NOMO-1 treated with dmso at 0.1 percent for 144 hours (cell line): ENCODE results near the gene EARS2.
"Not testable (repeated sequence)": the region's sequence is repeated elsewhere in the genome, so short reads cannot be mapped to it uniquely, and the experiment has no call there.

Source experiments
- DNase-seq: peaks from one replicate; lab custom pipeline; 2025; ENCODE audit not compliant: unreplicated experiment; lab: John Stamatoyannopoulos, UW

Gene EARS2

DNA sequence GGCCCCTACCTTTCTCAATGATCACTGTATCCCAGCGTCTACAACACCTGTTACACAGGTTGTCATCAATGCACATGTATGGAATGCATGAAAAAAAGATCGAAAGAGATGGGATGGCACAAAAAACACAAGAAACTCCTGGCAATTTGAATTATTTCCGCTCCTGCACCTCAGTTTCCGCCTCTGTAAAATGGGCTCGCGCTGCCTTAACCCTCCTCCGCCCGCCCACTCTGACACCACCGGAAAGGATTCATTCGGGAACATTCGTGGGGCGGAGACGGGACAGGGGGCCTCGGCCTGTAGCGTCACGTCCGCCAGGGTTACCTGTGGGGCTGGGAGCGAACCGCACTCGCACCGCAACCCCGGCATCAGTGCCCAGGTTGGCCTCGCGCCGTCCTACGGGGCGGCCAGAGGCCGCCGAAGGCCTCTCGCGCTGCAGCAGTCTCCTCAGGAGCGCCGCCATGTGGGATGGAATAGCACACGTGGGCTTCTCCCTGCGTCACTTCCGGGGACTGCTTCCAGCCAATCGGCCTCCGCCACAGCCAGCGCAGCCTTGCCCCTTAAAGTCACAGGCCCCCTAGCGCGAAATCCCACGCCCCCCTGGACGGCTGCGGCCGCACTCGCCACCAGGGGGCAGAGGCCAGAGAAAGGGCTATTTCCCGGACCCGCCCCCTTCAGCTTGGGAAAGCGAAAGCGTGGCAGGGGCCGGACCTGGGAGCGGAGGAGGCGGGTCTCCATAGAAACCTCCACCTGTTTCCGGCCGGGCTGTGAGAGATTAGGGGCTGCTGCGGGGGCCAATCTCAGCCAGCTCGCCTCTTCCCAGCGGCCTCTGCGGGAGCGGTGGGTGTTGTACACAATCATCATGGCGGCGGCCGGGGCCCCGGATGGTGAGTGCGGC lies at the start of gene EARS2, which contains the start of gene UBFD1:
Gene EARS2, minus strand, starts transcription at position 470 of the 898 bp plus-strand sequence. Its CDS starts 7 bp downstream, at position 463.
Gene UBFD1, plus strand, starts transcription at position 847 of the 898 bp plus-strand sequence. Its CDS starts 16 bp downstream, at position 863.
- peak; percentile 97 for DNase-seq

DNA sequence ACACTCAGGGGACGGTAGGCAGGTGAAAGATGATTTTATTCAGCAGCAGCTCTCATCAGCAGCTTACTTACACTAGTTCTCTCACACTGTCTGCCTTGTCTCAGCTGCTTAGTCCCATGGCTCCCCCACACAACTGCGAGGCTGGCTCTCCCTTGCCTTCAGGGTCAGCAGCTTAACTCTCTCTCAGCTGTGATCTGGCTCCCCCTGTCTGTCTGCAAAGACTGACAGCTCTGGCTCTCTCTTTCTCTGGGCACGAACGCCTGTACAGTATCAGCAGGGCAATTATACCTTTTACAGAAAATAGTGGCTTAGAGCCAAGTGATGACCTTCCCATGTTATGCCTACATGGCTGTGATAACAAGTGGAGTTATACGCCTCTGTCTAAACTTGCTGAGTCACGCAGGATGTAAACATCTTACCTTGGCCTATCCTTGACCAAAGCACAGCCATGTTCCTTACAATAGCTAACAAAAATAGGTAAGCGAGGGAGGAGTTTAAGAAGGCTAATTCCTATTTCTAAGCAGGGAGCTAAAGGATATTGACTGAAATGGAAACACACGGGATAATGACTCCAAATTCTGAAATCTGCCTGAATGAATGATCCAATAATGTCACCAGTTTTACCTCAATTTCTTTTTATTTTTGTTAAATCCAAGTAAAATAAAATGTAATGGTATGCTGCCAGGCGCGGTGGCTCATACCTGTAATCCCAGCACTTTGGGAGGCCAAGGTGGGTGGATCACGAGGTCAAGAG lies 40.0 kb upstream of the EARS2 start:
- peak; percentile 39 for DNase-seq

DNA sequence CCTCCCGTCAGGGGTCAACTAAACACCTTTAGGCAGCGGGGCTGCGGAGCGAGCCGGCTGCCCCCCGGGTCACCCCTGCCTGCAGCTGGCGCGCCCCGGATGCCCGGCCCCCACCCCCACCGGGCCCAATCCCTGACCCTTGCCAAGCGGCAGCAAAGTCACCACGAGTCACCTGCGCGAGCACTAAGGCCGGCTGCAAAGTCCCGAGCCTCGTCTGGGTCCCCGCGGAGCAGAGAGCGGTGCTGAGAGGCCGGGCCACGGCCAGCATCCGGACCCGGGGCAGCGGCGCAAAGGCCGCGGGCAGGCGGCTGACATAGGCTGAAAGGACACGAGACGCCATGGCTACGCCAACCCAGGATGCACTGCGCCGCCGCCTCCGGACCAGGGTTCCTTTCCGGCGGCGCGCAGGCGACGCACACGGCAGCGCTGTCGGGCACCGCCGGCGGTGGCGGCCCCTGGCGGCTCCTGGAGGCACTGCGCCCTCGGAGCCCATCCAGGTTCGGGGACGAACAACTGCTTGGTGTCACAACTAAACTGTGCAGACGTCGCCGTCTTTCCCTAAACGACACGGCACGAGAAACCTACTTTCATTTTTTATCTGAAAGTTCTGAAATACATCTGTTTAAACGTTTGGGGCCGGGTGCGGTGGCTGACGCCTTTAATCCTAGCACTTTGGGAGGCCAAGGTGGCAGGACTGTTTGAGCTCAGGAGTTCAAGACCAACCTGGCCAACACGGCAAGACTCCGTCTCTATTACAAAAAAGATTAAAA lies 39.0 kb upstream of the EARS2 start, which contains the start of gene NDUFAB1:
Gene NDUFAB1, minus strand, starts transcription at position 366 of the 770 bp plus-strand sequence. Its CDS starts 26 bp downstream, at position 340.
- DNase-seq: peak; percentile 77

DNA sequence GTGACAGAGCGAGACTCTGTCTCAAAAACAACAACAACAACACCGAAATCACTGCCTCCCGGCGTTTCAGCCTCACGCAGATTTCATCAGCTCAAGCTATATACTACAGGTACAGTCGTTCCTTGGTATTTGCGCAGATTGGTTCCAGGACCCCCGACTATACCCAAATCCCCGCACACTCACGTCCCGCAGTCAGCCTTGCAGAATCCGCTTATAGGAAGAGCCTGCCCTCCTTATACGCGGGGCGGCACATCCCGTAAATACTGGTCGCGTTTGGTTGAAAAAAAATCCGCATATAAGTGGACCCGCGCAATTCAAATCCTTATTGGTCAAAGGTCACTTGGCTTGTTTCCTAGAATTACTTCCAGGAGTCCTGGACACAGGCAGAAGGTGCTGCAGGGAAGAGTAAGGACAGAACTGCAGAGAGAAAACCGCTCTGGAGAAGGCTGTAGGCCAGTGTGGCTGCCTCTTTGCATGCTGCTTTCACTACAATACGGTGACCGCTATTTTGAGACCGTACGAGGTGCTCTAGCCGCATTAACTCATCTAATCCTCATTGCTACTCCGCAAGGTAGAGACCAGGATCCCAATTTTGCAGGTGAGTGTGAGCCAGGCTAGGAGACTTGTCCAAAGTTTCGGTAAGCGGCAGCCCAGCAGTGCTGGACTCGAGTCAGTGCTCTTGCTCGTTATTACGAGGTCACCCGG lies 38.2 kb upstream of the EARS2 start:
- DNase-seq: no peak

DNA sequence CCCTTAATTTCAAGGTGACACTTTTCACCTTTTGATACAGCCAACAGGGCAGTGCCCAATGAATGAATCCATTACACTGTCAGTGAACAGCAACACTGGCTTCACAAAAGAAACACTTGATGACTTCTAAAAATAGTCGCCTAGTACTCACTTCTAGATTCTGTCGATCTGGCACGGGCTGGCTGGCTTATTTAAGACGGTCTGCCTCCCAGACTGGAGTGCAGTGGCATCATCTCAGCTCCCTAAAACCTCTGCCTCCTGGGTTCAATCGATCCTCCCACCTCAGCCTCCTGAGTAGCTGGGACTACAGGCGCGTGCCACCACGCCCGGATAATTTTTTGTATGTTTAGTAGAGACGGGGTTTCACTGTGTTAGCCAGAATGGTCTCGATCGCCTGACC lies 37.0 kb upstream of the EARS2 start:
- no peak for DNase-seq

DNA sequence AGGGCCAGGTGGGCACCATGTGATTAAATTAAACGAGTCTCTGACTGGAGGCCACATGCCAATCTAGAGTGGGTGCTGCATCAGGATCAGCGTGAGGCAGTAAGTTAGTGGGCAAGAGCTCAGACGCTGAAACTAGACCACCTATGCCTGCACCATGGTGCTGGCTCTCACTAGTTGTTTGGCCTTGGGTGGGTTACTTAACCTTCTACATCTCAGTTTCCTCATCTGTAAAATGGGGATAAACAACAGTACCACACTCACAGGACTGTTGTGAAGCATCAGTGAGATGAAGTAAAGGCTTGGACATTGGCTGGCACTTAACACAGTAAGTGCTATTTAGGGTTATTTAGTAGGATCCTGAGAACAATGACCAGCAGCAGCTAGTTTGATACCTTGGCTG lies 33.0 kb upstream of the EARS2 start:
- DNase-seq: no peak

DNA sequence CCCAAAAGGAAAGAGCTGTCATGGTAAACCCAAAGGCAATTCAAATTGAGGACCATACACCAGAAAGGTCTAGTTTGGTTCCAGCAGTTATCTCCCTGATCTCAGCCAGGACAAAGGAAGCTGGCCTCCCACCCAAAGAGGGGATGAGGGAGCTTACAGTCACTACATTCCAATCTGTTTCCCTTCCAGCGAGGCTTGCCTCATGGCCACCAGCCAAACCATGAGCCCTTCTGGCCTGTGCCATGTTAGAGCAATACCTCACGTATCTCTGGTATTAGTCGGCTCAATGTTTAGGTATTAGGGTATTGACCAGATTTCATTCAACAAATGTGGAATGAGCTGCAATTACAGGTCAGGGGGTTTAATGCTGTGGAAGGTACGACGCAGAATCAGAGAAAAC lies 30.6 kb upstream of the EARS2 start:
- no peak for DNase-seq

DNA sequence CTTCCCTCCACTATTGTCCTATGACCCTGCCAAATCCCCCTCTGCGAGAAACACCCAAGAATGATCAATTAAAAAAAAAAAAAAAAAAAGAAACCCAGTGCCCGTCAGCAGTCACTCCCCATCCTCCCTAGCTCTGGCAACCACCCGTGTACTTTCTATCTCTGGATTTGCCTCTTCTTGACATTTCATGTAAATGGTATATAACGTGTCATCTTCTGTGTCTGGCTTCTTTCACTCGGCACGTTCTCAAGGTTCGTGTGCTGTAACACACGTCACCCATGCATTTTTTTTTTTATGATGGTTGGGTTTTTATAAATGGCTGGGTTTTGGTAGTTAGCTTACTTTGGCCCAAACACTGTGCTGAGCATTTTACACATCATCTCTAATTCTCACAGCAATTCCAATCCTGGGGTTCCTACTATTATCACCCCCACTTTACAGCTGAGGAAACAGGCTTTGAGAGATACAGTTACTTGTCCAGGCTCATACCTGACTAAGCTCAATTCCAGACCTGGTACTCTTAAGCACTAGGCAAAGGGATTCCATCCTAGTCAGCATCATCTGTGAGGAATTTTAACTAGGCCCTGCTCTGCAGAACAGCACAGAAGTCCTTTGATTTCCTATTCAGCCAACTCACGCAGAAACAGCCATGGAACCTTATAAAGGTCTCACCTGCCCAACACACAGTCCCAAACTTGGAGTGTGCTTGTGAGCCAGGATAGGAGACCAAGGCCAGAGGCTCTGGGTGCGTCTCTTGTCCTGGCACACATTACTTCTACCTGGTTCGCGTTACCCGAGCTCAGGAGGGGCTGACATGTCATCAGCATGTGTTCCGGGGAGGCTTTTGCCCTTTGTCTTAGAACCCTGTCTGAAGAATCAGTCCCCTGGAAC lies 27.3 kb upstream of the EARS2 start:
- no peak for DNase-seq

DNA sequence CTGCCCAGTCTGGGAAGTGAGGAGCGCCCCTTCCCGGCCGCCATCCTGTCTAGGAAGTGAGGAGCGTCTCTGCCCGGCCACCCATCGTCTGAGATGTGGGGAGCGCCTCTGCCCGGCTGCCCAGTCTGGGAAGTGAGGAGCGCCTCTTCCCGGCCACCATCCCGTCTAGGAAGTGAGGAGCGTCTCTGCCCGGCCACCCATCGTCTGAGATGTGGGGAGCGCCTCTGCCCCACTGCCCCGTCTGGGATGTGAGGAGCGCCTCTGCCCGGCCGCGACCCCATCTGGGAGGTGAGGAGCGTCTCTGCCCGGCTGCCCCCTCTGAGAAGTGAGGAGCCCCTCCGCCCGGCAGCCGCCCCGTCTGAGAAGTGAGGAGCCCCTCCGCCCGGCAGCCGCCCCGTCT lies 26.1 kb upstream of the EARS2 start:
- DNase-seq: not testable (repeated sequence)

DNA sequence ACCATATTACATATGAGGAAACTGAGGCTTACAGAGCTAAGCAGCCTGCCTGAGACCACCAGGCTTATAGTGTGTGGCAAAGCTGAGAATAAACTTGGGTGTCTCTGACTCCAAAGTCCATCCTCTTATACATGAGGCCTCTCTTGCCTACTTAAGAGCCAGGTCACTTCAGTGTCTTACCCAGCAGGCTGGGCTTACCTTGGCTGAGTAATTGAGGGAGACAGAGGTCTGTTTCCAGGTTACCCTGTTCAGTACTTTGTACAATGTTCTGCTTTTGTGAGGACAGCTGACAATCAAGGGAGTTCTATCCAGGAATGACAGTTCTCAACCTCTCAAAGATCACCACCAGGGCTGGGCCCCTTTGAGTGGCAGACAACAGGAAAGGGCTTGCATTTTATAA lies 24.6 kb upstream of the EARS2 start:
- DNase-seq: no peak

DNA sequence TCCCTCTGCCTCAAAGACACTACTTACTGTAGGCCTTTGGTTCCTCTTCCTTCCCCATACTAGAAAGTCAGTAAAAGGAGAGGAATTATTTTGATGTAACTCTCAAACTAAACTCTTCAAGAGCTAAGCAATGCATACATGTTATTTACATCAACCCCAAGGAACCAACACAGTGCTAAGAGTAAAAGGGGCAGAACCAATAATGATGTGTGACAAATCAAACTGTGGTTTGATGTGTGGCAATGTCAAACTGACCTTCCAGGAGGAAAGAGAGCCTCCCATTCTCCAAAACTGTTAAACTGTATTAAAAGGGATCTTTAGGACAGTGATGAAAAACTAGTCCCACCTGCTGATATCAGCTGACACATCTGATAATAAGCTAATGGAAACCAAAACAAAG lies 23.2 kb upstream of the EARS2 start:
- no peak for DNase-seq

DNA sequence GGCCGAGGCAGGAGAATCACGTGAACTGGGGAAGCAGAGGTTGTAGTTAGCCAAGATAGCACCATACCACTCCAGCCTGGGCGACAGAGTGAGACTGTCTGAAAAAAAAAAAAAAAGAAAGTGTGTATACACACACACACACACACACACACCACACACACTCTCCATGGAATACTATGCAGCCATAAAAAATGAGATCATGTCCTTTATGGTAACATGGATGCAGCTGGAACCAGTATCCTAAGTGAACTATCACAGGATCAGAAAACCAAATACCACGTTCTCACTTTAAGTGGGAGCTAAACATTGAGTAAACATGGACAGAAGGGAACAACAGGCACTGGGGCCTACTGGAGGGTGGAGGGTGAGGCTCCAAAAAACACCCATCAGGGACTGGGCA lies 22.2 kb upstream of the EARS2 start:
- DNase-seq: no peak

DNA sequence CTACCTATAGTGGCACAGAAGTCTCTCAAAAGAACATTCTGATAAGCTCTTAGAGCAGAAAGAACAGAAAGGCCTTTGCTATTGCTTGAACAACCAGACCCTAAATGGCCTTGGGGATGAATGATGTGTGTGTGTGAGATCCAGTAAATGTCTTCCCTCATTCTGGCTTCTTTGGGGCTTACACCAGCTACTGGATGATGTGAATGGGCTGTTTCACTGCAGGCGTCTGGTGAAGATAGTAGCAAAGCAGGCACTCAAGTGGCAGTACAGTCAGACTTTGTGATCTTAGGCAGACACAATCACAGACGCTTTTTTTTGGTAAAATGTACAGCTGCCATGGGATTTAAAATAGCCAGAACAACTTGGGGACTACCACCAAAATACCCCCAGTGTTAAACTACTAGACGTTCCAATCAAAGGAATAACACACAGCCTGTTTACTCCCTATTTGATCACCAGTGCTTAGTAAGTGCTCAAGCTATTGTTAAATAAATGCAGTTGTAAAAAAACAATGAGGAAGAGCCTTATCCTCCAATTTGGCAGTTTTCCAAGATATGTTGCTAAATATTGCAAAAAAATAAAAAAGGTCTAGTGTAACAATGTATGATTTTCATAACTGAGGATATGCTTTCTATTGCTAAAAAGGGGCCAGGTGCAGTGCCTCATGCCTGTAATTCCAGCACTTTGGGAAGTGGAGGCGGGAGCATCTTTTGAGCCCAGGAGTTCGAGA lies 21.1 kb upstream of the EARS2 start:
- DNase-seq: no peak

DNA sequence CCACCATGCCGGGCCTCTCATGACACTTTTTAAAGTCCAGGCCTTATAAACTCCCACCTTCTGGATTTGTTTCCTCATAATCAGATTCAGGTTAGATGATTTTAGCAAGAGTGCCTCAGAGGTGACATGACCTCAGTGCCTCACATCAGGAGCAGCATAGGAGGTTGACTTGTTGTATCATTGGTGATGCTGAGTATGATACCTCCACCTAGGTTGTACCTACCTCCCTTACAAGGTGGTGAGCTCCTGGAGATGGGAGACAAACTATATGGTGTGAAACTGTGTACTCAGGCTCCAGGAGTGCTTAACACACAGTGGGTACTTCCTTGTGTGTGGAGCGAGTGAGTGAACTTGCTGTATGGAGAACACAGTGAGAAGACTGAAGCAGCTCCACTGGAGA lies 20.3 kb upstream of the EARS2 start:
- no peak for DNase-seq

DNA sequence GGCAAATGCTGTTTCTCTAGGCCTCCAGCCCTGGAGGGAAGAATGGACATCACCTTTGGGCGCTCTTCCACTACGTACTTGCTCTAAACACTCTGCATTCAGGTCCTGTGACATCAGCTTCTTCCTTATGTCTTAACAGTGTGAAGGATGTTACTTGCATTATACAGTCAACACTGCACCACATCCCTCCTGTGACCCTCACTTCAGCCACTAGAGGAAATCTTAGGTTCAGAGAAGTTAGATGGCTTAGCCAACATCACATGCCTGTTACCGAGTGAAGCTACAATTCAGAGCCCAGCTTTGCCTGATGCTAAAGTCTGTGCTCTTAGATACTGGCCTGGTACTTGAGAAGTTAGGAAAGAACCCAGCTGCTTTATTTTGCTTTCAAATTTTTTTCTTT lies 18.7 kb upstream of the EARS2 start:
- no peak for DNase-seq

DNA sequence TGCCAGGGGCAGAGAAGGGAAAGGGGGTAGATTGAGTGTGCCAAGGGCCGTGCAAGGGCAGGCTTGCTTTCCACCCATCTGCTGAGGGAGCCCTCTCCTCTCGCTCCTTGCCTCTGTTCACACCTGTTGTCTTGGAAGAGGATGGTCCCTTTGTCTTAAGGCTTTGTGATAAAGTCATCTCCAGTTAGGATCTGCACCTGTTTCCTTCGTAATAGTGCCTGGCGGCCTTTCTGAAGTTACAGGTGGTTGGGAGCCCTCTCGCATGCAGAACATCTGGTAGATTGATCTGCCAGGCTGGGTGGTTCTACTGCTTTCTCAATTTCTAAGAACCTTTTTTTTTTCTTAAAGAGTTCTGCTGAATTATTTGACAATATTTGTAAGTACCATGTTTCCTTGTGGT lies 16.7 kb upstream of the EARS2 start:
- DNase-seq: no peak

DNA sequence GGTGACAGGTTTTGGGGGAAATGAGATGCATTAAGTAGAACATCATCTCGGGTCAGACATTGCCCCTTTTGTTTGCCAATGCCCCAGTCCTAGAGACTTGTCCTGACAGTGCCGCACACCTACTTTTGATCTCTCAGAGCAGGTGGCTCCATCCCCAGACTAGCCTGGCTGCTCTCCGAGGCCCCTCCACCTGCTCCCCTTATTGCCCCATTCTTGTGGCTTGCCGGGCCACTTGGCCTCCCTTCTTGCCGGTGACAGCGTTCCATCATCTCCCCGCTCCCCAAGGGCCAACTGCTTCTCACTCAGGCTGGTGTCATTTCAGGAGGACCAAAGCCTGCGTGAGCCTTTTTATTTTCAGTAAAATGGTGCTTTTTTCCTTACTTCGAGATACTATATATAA lies 15.2 kb upstream of the EARS2 start:
- no peak for DNase-seq

DNA sequence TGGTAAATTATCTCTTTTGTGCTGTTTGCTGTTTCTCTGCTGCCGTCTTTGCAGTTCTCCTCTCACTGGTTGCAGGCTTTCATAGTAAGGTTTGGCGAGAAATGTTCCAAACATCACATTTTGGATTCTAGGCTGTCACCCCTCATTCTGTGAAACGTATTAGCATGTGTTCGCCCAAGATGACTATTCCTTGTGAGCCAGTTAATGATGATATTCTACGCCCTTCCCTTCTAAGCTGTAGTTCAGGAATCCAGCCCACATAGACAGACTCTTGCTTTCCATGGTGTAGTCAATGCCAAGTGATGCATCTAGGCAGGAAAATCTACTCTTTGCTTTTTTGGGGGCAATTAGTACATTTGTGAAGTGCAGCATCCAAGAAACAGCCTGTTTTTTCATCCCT lies 14.7 kb upstream of the EARS2 start:
- no peak for DNase-seq
